Retinal pigment epithelial cell (primary cell): ENCODE measurements around the gene SLC6A9.

ENCODE experiments used
- DNase-seq: peaks from one replicate; pipeline ENCODE4 v3.0.0-alpha.2; 2010; ENCODE audit warnings: low read depth
- H3K4me3 ChIP-seq: 2 replicates; pipeline ENCODE4 v1.5.1; 2011; ENCODE audit warnings: mild to moderate bottlenecking, low read length, control low read depth, moderate library complexity
- TF ChIP-seq, protein P1 (sequence below): conservative IDR thresholded peaks from 2 replicates; pipeline ENCODE4 v1.5.1; 2011; ENCODE audit warnings: low read depth, low read length, control low read depth, inconsistent platforms

SLC6A9 gene

DNA sequence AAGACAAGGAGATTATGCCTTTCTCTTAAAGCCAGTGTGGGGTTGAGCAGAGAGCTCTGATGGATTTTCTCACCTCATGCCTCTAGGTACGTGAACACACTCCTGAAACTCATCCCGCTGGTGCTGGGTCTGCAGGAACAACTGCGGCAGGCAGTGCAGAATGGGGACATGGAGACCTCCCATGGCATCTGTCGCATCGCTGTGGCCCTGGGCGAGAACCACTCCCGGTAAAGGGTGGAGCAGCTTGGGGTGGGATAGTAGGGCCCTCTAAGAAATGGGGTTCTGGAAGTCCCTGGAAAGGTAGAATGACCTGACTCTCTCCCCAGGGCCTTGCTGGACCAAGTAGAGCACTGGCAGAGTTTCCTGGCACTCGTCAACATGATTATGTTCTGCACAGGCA lies 75.0 kb downstream of the SLC6A9 start:
- no peak overlapping the region for H3K4me3 ChIP-seq
- TF ChIP-seq, protein P1, sequence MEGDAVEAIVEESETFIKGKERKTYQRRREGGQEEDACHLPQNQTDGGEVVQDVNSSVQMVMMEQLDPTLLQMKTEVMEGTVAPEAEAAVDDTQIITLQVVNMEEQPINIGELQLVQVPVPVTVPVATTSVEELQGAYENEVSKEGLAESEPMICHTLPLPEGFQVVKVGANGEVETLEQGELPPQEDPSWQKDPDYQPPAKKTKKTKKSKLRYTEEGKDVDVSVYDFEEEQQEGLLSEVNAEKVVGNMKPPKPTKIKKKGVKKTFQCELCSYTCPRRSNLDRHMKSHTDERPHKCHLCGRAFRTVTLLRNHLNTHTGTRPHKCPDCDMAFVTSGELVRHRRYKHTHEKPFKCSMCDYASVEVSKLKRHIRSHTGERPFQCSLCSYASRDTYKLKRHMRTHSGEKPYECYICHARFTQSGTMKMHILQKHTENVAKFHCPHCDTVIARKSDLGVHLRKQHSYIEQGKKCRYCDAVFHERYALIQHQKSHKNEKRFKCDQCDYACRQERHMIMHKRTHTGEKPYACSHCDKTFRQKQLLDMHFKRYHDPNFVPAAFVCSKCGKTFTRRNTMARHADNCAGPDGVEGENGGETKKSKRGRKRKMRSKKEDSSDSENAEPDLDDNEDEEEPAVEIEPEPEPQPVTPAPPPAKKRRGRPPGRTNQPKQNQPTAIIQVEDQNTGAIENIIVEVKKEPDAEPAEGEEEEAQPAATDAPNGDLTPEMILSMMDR = no peak
- no peak for DNase-seq

DNA sequence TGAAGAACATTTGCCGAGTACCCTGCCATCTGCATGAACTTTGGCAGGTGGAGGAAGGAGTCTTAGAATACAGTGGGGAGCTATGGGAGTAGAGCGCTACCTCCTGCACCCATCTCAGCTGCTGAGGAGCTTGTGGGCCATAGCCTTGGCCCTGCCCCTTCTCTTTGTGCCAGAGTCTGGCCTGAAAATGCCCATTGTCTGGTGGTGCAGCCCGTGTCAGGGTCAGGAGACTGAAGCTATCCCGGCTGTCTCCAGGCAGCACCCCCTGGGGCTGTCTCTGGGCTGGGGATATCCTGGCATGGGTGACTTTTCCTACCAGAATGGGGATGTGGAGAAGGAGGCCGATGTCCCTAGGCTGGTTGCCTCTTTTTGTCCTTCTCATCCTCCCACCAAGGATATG lies 77.2 kb downstream of the SLC6A9 start:
- TF ChIP-seq, protein P1 = no peak
- DNase-seq = no peak
- no peak overlapping the region for H3K4me3 ChIP-seq

DNA sequence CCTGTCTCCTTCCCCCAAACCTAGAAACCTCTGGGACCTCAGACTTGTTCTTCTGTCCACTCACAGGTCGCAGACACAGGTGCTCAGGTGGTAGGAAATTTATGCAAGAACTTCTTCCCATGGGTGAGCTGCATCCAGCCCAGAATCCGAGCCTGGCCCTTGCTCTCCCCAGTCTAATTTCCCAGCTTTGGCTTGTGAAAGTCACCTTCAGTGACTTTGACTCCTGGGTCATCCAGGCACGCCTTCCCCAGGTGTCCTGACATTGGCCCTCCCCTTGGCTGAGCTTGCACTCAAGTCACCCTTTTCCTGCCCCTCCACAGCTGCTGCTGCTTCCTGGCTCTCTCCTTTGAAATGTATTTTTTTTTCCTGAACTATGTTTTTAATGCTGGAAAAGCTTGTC lies 77.9 kb downstream of the SLC6A9 start:
- no peak for DNase-seq
- no peak overlapping the region for H3K4me3 ChIP-seq
- TF ChIP-seq, protein P1 = no peak

DNA sequence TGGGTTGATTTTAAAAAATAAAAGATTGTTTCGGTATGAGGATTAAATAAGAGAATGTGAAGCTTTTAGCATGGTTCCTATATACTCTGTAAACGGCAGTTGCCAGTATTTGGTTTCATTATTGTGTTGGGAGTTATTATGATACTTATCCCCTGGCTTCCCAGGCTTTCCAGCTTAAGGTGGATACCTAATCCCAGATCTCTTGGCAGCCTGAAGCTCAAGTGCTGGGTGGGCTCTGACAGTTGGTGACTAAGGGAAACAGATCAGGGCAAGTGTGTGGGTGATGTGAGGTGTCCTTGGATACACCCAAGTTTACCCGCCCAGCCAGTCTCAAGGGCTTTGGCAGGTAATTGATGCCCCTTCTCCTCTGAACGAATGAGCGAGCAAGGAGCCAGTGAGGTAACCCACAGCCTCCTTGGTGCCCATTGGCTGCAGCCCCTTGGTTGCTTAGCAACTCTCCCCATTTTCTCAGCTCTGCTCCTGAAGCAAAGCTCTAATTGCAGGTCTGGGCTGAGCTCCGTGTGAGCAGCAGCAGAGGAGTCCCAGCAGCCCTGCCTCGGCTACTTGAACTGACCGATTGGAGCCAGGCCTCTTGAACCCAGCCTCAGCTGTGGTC lies 78.4 kb downstream of the SLC6A9 start:
- TF ChIP-seq, protein P1 = no peak
- no peak for DNase-seq
- H3K4me3 ChIP-seq = no peak overlapping the region

DNA sequence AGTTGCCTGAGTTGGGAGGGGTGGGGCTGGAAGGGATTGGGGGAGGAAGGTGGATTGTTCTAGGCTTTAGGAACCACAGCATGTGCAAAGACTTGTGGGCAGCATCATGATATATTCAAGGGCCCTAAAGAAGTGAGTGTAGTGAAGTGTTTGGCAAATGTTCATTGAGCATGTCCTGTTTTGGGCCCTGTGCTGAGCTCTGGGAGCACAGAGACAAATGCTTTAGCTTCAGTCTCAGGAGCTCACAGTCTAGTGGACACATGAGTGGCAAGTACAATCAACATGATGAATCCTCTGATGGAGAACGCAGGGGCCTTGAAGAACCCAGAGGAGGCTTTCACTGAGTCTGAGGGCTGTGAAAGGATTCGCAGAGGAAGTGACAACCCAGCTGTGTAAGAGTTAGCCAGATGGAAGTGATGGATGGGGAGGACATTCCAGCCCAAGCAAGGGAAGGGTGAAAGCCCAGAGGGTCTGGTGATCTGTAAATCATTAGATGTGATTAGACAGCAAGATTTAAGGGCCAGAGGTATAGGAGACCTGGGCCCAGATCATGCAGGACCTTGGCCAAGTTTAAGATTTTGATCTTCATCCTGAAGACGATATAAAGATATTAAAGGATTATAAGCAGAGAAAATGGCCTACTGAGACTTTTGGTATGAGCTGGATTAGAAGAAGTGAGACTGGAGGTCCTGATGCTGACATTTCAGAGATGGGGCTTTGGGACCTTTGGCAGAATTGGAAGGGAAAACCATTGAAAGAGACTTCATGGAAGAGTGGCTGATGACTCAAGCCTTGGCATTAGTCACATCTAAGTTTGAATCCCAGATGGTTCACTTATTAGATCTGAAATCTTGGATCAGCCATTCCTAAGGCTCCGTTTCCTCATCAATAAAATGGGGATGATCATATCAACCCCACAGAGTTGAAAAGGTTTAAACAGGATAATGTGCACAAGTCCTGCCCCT lies 80.0 kb downstream of the SLC6A9 start:
- TF ChIP-seq, protein P1 = no peak
- no peak for DNase-seq
- H3K4me3 ChIP-seq = no peak overlapping the region

DNA sequence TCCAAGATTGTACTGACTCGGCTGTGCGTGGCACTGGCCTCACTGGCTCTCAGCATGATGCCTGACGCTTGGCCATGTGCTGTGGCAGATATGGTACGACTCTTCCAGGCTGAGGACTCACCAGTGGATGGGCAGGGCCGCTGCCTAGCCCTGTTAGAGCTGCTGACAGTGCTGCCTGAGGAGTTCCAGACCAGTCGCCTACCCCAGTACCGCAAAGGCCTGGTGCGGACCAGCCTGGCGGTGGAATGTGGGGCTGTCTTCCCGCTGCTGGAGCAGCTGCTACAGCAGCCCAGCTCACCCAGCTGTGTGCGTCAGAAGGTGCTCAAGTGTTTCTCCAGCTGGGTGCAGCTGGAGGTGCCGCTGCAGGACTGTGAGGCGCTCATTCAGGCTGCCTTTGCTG lies 81.6 kb downstream of the SLC6A9 start:
- TF ChIP-seq, protein P1 = no peak
- DNase-seq = no peak
- H3K4me3 ChIP-seq = no peak overlapping the region
